ENCODE results near the gene ZNF212. TPM values are rescaled to one million over a fixed set of nuclear protein-coding genes. Genes with fewer than 3 reads are reported as not detected.
A peak's percentile ranks its signal among the peaks of the same experiment; 100 is the strongest.

The ZNF212 gene
- polyA plus RNA-seq, 1 of the 3 experiments (the other 2 are of a cell fraction): 11.5 TPM

GRCh38 chr7:149239345-149240143 is at the start of gene ZNF212 (continued):
- TF ChIP-seq GATA2 (CRISPR knock-in tag; IDR thresholded peaks at IDR 0.05): no peak
- peak; percentile 61; the same call in 1 of the 2 replicates for TF ChIP-seq NFIC (IDR thresholded peaks at IDR 0.05; ENCODE audit: borderline replicate concordance)
- TF ChIP-seq FOXM1 (IDR thresholded peaks at IDR 0.05; ENCODE audit: low read depth): no peak
- peak; percentile 65 for TF ChIP-seq ZBTB33 (IDR thresholded peaks at IDR 0.05; ENCODE audit: borderline replicate concordance, low read depth)
- no peak for TF ChIP-seq EZH2phosphoT487 (IDR thresholded peaks at IDR 0.05; ENCODE audit: borderline replicate concordance, low read depth)
- peak; percentile 89 for TF ChIP-seq MAX (IDR thresholded peaks at IDR 0.05; ENCODE audit: low read depth)
- TF ChIP-seq RCOR1 (IDR thresholded peaks at IDR 0.05; ENCODE audit: low read length): peak; percentile 47; the same call in 1 of the 2 replicates
- TF ChIP-seq FOXJ3 (CRISPR knock-in tag; IDR thresholded peaks at IDR 0.05): peak; percentile 59; the same call in 1 of the 2 replicates
- TF ChIP-seq FOSL2 (IDR thresholded peaks at IDR 0.05; ENCODE audit: borderline replicate concordance, low read depth): peak; percentile 23; the same call in 1 of the 2 replicates

- no peak overlapping the region for H3K27ac ChIP-seq (ENCODE audit: low read depth in 2 of 2, low read length in 1 of 2)
- H3K9me3 ChIP-seq: no peaks in the 10 kb centered on the region
- peaks cover 7 to 18% of the 10 kb centered on the region in 2 experiments; a peak in 2 of 4 replicates for H3K4me1 ChIP-seq (ENCODE audit: control insufficient read depth in 1 of 2, insufficient read depth in 2 of 2, low read depth in 1 of 2, low read length in 1 of 2)
- peaks cover 6% of the 10 kb centered on the region; the same call in 1 of the 2 replicates for H4K20me1 ChIP-seq (ENCODE audit: insufficient read depth)
- ChIA-PET CTCF (no interaction called here), POLR2A (no interaction called here)
- H3K4me2 ChIP-seq: no peak overlapping the region
- H3F3A ChIP-seq (replicated peaks; ENCODE audit: insufficient read depth): peaks cover 15% of the 10 kb centered on the region
- TF ChIP-seq TEAD4 (IDR thresholded peaks at IDR 0.05; ENCODE audit: borderline replicate concordance, insufficient read depth) (no peak), SMC3 (IDR thresholded peaks at IDR 0.05; ENCODE audit: low read depth, low read length) (no peak), YY1 (IDR thresholded peaks at IDR 0.05; ENCODE audit: low read depth) (no peak), SIN3A (IDR thresholded peaks at IDR 0.05; ENCODE audit: borderline replicate concordance, low read depth, low read length) (no peak), CHD2 (IDR thresholded peaks at IDR 0.05; ENCODE audit: low read length, partially characterized antibody) (no peak), USF2 (IDR thresholded peaks at IDR 0.05; ENCODE audit: borderline replicate concordance, low read depth, low read length) (no peak), ELF1 (IDR thresholded peaks at IDR 0.05) (no peak), FOSL2 (IDR thresholded peaks at IDR 0.05; ENCODE audit: borderline replicate concordance, low read depth) (no peak), RFX5 (IDR thresholded peaks at IDR 0.05; ENCODE audit: low read length) (no peak), USF1 (IDR thresholded peaks at IDR 0.05; ENCODE audit: borderline replicate concordance, low read depth) (no peak), CTCF (IDR thresholded peaks at IDR 0.05) (no peak), RCOR1 (IDR thresholded peaks at IDR 0.05; ENCODE audit: low read length) (no peak)
- no peaks in the 10 kb centered on the region for H3K36me3 ChIP-seq (replicated peaks in 1 of 2; ENCODE audit: control insufficient read depth in 1 of 2, insufficient read depth in 2 of 2, low read length in 1 of 2)
- DNase-seq: no peak
- 75% methylated on average over 5 of the region's 5 CpGs for WGBS (ENCODE audit: low lambda C conversion rate)
- no peaks in the 10 kb centered on the region for H3K9me2 ChIP-seq
- H3K9ac ChIP-seq: no peak overlapping the region
- H3K27me3 ChIP-seq (ENCODE audit: insufficient read depth): no peaks in the 10 kb centered on the region; the same call in 1 of the 2 replicates
- no peak overlapping the region for H3K4me3 ChIP-seq (ENCODE audit: low read depth in 2 of 2, low read length in 1 of 2)
- no peak overlapping the region for H2AFZ ChIP-seq (ENCODE audit: low read depth)
- peaks cover 18% of the 10 kb centered on the region for H3K79me2 ChIP-seq (ENCODE audit: insufficient read depth)
Observed at GRCh38 chr7:149191851-149192250, 47.6 kb upstream of the ZNF212 start.

Measured in SK-N-SH (cell line).